Gastrocnemius medialis (tissue), 4 donors: Measurements from ENCODE around the gene FAM241A. TPM values are rescaled to one million over a fixed set of nuclear protein-coding genes. Genes with fewer than 3 reads are reported as not detected.

Experiments used
- ATAC-seq, 2 donors: fragments of 150-250 bp; one replicate each; pipeline ENCODE4 v1.9.1; 2016
- DNase-seq, 2 donors: peaks; one replicate each; pipeline ENCODE4 v3.0.0-alpha.2; 2019
- H3K27ac ChIP-seq, 4 donors: fragments of 200-600 bp; sonication (generic); 1 replicate in 1 of 4; 2 replicates in 3 of 4; pipeline ENCODE4 v1.5.1; 2016 to 2018; ENCODE audit warnings: mild to moderate bottlenecking in 2 of 4, moderate library complexity in 1 of 4
- H3K27me3 ChIP-seq, 3 donors: fragments of 200-600 bp; sonication (generic) in 2 of 3; 1 replicate in 1 of 3; 2 replicates in 2 of 3; pipeline versions ENCODE4 v1.5.1 to v1.6.0; 2016 to 2019; ENCODE audit warnings: mild to moderate bottlenecking in 1 of 3, moderate library complexity in 1 of 3
- H3K36me3 ChIP-seq, 2 donors: fragments of 200-600 bp; sonication (generic) in 1 of 2; one replicate each; pipeline ENCODE4 v1.5.1; 2017 to 2018
- H3K4me1 ChIP-seq, 2 donors: fragments of 200-600 bp; sonication (generic) in 1 of 2; one replicate each; pipeline ENCODE4 v1.5.1; 2016 to 2017; ENCODE audit warnings: mild to moderate bottlenecking in 2 of 2
- H3K4me3 ChIP-seq, 4 donors: fragments of 200-600 bp; sonication (generic) in 3 of 4; 1 replicate in 1 of 4; 2 replicates in 3 of 4; pipeline ENCODE4 v1.5.1; 2016 to 2019; ENCODE audit warnings: mild to moderate bottlenecking in 2 of 4
- H3K9me3 ChIP-seq, 3 donors: fragments of 200-600 bp; sonication (generic) in 2 of 3; 1 replicate in 1 of 3; 2 replicates in 2 of 3; pipeline ENCODE4 v1.5.1; 2016 to 2019
- POLR2A ChIP-seq, 2 donors: fragments of 450-650 bp; IDR thresholded peaks; one replicate each; pipeline ENCODE4 v1.6.1; 2017; ENCODE audit warnings: antibody characterized with exemption in 2 of 2, mild to moderate bottlenecking in 2 of 2, moderate library complexity in 2 of 2
- in situ Hi-C, 4 donors: fragments of 200-750 bp; cut with MboI; loops; one replicate each; pipeline versions ENCODE4 v1.15.0 to v1.8.0; 2017; ENCODE audit warnings: low sequenced_read_pairs in 4 of 4
- intact Hi-C: fragments of 100-400 bp; cut with DNase I; formaldehyde crosslinking; loops from one replicate; pipeline ENCODE4 v1.15.1; 2023; ENCODE audit warnings: low total_unique reads
- total RNA-seq, 4 donors: library from RNA; depleted of rRNA; stranded (reverse); fragments of >200 nt; gene quantifications; one replicate each; pipeline versions ENCODE4 v1.1.0 to v1.2.3, GENCODE V29; 2016
- TF ChIP-seq, protein P1 (sequence below), 5 experiments: fragments of 450-650 bp in 3 of 5; fragments of 200-600 bp in 2 of 5; sonication (generic) in 2 of 5; IDR thresholded peaks in 4 of 5; conservative IDR thresholded peaks in 1 of 5; 1 replicate in 4 of 5; 2 replicates in 1 of 5; pipeline ENCODE4 v1.5.1; 2016 to 2019; ENCODE audit warnings: antibody characterized with exemption in 5 of 5, mild to moderate bottlenecking in 3 of 5, moderate library complexity in 3 of 5

The FAM241A gene
- total RNA-seq, 4 donors from 2014 or later = 2.3 to 7.0 (median 3.3) TPM

- Histone ChIP-seq H3K9me3 (no peaks in the 10 kb centered on the region), H3K27me3 (no peaks in the 10 kb centered on the region), H3K4me1 (no peaks in the 10 kb centered on the region), H3K4me3 (no peak overlapping the region), H3K27ac (no peak overlapping the region), H3K36me3 (no peaks in the 10 kb centered on the region)
- TF ChIP-seq, protein P1, sequence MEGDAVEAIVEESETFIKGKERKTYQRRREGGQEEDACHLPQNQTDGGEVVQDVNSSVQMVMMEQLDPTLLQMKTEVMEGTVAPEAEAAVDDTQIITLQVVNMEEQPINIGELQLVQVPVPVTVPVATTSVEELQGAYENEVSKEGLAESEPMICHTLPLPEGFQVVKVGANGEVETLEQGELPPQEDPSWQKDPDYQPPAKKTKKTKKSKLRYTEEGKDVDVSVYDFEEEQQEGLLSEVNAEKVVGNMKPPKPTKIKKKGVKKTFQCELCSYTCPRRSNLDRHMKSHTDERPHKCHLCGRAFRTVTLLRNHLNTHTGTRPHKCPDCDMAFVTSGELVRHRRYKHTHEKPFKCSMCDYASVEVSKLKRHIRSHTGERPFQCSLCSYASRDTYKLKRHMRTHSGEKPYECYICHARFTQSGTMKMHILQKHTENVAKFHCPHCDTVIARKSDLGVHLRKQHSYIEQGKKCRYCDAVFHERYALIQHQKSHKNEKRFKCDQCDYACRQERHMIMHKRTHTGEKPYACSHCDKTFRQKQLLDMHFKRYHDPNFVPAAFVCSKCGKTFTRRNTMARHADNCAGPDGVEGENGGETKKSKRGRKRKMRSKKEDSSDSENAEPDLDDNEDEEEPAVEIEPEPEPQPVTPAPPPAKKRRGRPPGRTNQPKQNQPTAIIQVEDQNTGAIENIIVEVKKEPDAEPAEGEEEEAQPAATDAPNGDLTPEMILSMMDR (IDR thresholded peaks at IDR 0.05 in 4 of 5, conservative IDR thresholded peaks at IDR 0.05 in 1 of 5) = no peak
- TF ChIP-seq POLR2A (IDR thresholded peaks at IDR 0.05) = no peak
- DNase-seq (no peak), ATAC-seq (no peak)
- intact Hi-C loops = no loop called here
- in situ Hi-C loops = no loop called here
Observed at GRCh38 chr4:112112590-112113170, 32.6 kb upstream of the FAM241A start.

DNA sequence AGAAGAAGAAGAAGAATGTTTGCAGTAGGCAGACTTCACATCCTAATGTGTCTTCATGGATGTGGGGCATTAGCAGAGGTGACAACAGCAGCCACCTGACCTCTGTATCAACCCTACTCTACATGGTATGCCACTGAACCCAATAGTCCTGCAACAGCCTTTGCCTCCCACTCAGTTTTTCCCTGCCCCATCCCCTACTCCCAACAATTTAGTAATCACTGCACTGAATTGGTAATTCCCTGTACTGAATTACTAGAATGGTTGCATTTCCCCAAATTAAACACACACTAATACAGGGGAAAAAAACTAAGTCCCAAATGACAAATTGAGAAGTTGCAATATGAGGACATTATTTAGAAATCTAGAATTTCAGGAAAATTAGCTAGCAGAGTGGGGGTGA, 31.4 kb upstream of the FAM241A start:
- DNase-seq = no peak
- H3K27me3 ChIP-seq = no peaks in the 10 kb centered on the region
- ATAC-seq = no peak
- no peaks in the 10 kb centered on the region for H3K9me3 ChIP-seq
- no peak overlapping the region for H3K27ac ChIP-seq
- intact Hi-C loops (no loop called here), in situ Hi-C loops (no loop called here)
- no peak overlapping the region for H3K4me3 ChIP-seq
- H3K36me3 ChIP-seq = no peaks in the 10 kb centered on the region
- H3K4me1 ChIP-seq = no peaks in the 10 kb centered on the region
- TF ChIP-seq, protein P1 (IDR thresholded peaks at IDR 0.05 in 4 of 5, conservative IDR thresholded peaks at IDR 0.05 in 1 of 5) = no peak
- no peak for TF ChIP-seq POLR2A (IDR thresholded peaks at IDR 0.05)

- no peaks in the 10 kb centered on the region for H3K27me3 ChIP-seq
- no peaks in the 10 kb centered on the region for H3K9me3 ChIP-seq
- intact Hi-C loops (no loop called here), in situ Hi-C loops (no loop called here)
- H3K27ac ChIP-seq = no peak overlapping the region
- DNase-seq (no peak), ATAC-seq (no peak)
- H3K4me3 ChIP-seq = no peak overlapping the region
- TF ChIP-seq, protein P1 (IDR thresholded peaks at IDR 0.05 in 4 of 5, conservative IDR thresholded peaks at IDR 0.05 in 1 of 5) = no peak
- TF ChIP-seq POLR2A (IDR thresholded peaks at IDR 0.05) = no peak
- no peaks in the 10 kb centered on the region for H3K4me1 ChIP-seq
- no peaks in the 10 kb centered on the region for H3K36me3 ChIP-seq
Observed at GRCh38 chr4:112114452-112114851, 30.8 kb upstream of the FAM241A start.

DNA sequence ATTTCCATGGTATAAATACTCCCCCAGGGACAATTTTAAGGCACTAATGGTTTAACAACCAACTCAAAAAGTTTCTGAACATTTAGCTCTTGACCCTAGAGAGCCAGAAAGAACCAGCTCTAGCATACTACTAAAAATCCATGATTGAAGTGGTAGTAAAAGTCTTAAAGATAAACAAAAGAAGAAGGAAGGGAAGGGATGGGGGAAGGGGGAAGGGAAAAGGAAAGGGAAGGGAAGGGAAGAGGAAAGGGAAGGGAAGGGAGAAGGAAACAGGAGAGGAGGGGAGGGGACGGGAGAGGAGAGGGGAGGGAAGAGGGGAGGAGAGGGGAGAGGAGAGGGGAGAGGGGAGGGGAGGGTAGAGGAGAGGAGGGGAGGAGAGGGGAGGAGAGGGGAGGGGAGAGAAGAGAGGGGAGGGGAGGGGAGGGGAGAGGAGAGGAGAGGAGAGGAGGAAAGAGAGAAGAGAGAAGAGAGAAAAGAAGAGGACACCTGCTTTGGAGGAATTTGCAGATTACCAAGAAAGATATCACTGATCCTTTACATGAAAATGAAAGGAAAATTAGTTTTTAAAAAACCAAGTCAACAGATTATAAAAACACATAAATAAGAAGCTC, 26.4 kb upstream of the FAM241A start:
- intact Hi-C loops = no loop called here
- no peaks in the 10 kb centered on the region for H3K9me3 ChIP-seq
- no peak for TF ChIP-seq POLR2A (IDR thresholded peaks at IDR 0.05)
- TF ChIP-seq, protein P1 (IDR thresholded peaks at IDR 0.05 in 4 of 5, conservative IDR thresholded peaks at IDR 0.05 in 1 of 5) = no peak
- DNase-seq (no peak), ATAC-seq (no peak)
- no peak overlapping the region for H3K27ac ChIP-seq
- no peaks in the 10 kb centered on the region for H3K4me1 ChIP-seq
- H3K36me3 ChIP-seq = no peaks in the 10 kb centered on the region
- H3K4me3 ChIP-seq = no peak overlapping the region
- no peaks in the 10 kb centered on the region for H3K27me3 ChIP-seq
- in situ Hi-C loops = no loop called here
